Pancreas (tissue), 10 donors: ENCODE results near the gene YAF2. TPM values are rescaled to one million over a fixed set of nuclear protein-coding genes. Genes with fewer than 3 reads are reported as not detected.

Experiments
- ATAC-seq, 4 donors: fragments of 200-7000 bp; cut with Tn5 transposase; one replicate each; pipeline versions ENCODE4 v1.8.0 to v1.9.1; 2020; ENCODE audit warnings: mild to moderate bottlenecking in 4 of 4, moderate library complexity in 4 of 4
- DNase-seq, 6 donors: peaks; one replicate each; pipeline ENCODE4 v3.0.0-alpha.2; 2020
- FAIRE-seq: peaks from 2 replicates; lab custom pipeline; 2012; peaks lifted over from hg19 to GRCh38; lab: Jason Lieb, UNC
- H3K27ac ChIP-seq, 4 donors: fragments of 200-600 bp; sonication (generic); 1 replicate in 3 of 4; 2 replicates in 1 of 4; pipeline versions ENCODE4 v1.5.0 to v1.8.0; 2020
- H3K27me3 ChIP-seq, 4 donors: fragments of 200-600 bp; one replicate each; pipeline ENCODE4 v1.8.0; 2021
- H3K36me3 ChIP-seq, 3 donors: fragments of 200-600 bp; sonication (generic) in 1 of 3; one replicate each; pipeline versions ENCODE4 v1.5.0 to v1.8.0; 2020 to 2021
- H3K4me1 ChIP-seq, 3 donors: fragments of 200-600 bp; one replicate each; pipeline ENCODE4 v1.8.0; 2021
- H3K4me3 ChIP-seq, 4 donors: fragments of 200-600 bp; sonication (generic) in 2 of 4; one replicate each; pipeline versions ENCODE4 v1.5.0 to v1.8.0; 2020 to 2021
- H3K9me3 ChIP-seq, 4 donors: fragments of 200-600 bp; one replicate each; pipeline ENCODE4 v1.8.0; 2021
- WGBS, 2 donors: extraction: QIAGEN DNeasy Blood & Tissue Kit; methylation state at CpG; one replicate each; pipeline ENCODE4 v1.1.7; 2013; 5-methylcytosine and 5-hydroxymethylcytosine counted together
- intact Hi-C, 3 donors: fragments of 100-400 bp; cut with DNase I; formaldehyde crosslinking; loops; one replicate each; pipeline versions ENCODE4 v1.11.1 to v1.14.2; 2022
- polyA plus RNA-seq, 2 donors: library from polyadenylated mRNA; stranded (reverse); fragments of 200-250 nt; gene quantifications; one replicate each; pipeline ENCODE4 v1.2.3, GENCODE V29; 2013
- total RNA-seq, 6 donors: library from RNA; stranded (reverse); fragmentation: NEBNext Ultra II Directional in 4 of 6; extraction: Animal tissue kit (Norgen Biotek cat#: 25700) in 4 of 6; gene quantifications; one replicate each; pipeline versions ENCODE4 v1.2.1 to v1.2.4, GENCODE V29; 2021 to 2023
- TF ChIP-seq, protein P1 (sequence below), 4 donors: fragments of 200-600 bp; sonication (generic) in 3 of 4; IDR thresholded peaks; one replicate each; pipeline versions ENCODE4 v1.5.0 to v1.8.0; 2021; ENCODE audit warnings: antibody characterized with exemption in 4 of 4
- donor health status: healthy with polysubstance abuse.
- donor health status: DM: no; HTN: no; CAD: no; lungs with moderate emphysema.
- donor health status: DM: no; HTN: no; CAD: no.
- donor health status: control.
- donor health status: control.
- donor health status: Bipolar disorder and iron deficiency.
- donor health status: DM: yes; HTN: yes; CAD: no.
- donor health status: DM: no; HTN: no; CAD: no.
- donor health status: DM: no; HTN: no; CAD: no.
- donor health status: DM: yes; HTN: yes; CAD: no.

The YAF2 gene
- total and polyA plus RNA-seq, 8 donors = 7.1 to 14.7 (median 11.7) TPM

DNA sequence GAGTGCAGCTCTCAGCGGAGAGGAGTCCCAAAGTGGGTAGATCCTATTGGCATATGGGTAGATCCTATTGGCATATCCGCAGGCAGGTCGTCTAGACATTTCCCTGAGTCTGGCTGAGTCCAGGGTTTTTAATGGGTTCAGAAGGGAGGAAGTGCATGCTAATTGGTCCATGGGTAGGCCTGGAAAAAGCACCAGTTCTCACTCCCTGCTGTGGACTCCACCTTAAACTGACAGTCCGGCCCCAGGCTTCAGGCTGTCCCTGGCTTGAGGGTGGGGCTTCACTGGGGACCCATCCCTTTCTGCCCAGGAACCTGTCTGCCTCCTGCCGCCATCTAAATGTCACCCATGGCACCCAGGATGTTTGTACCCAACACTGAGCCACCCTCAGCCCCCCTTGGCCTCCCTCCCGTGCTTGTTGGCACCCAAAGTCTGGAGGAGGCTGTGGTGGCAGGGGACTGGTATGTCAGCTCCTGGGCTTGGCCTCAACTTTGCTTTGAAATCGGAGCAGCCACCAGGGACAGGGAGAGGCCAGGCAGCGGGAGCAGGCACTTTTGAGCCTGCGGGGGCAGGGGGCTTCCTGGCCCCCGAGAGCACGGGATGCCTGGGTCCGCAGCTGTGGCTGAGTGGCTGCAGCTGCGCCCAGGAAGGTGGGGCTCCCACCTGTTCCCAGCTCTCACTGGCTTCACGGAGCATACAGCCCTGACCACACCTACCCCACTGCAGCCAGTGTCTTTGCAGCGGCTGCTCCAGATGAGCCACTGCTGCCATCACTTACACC, 29.6 kb upstream of the YAF2 start:
- intact Hi-C loops = no loop called here
- H3K27ac ChIP-seq = no peak overlapping the region
- TF ChIP-seq, protein P1, sequence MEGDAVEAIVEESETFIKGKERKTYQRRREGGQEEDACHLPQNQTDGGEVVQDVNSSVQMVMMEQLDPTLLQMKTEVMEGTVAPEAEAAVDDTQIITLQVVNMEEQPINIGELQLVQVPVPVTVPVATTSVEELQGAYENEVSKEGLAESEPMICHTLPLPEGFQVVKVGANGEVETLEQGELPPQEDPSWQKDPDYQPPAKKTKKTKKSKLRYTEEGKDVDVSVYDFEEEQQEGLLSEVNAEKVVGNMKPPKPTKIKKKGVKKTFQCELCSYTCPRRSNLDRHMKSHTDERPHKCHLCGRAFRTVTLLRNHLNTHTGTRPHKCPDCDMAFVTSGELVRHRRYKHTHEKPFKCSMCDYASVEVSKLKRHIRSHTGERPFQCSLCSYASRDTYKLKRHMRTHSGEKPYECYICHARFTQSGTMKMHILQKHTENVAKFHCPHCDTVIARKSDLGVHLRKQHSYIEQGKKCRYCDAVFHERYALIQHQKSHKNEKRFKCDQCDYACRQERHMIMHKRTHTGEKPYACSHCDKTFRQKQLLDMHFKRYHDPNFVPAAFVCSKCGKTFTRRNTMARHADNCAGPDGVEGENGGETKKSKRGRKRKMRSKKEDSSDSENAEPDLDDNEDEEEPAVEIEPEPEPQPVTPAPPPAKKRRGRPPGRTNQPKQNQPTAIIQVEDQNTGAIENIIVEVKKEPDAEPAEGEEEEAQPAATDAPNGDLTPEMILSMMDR (IDR thresholded peaks at IDR 0.05) = no peak
- no peaks in the 10 kb centered on the region for H3K27me3 ChIP-seq
- H3K4me1 ChIP-seq = no peaks in the 10 kb centered on the region
- ATAC-seq (no peak), FAIRE-seq (no peak), DNase-seq (no peak)
- H3K36me3 ChIP-seq = no peaks in the 10 kb centered on the region
- WGBS, 2 donors = 86 to 89% methylated on average over 15 of the region's 15 CpGs
- H3K4me3 ChIP-seq = no peak overlapping the region
- no peaks in the 10 kb centered on the region for H3K9me3 ChIP-seq

DNA sequence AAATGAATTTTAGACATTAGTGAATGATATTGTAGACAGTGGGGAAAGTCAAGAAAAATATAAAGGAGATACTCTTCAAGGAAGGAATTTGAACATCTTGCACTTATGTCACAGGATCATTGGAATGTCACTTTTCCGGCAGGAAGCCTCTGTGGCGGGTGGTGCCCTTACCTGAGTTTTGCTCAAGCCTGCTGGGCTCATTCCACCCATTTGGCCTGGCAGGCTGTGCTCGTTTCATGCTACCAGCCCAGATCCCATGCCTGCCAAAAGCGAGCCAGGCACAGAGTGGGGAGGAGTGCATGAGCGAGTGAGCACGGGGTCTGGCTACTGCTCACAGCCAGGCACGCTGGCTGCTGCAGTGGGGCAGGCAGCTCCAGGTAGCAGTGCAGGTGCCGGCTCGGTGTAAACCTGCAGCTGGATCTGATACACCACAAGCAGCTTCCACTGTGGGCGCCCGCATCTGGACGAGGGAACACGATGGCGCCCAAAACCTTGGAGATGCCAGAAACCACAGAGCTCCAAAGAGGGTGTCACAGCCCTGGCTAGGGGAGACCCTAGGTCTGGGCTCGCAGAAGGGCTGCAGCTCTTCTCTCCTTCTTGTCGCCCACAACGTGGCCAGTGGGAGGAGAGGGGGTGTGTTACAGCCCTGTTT, 28.7 kb upstream of the YAF2 start:
- TF ChIP-seq, protein P1 (IDR thresholded peaks at IDR 0.05) = no peak
- intact Hi-C loops = no loop called here

DNA sequence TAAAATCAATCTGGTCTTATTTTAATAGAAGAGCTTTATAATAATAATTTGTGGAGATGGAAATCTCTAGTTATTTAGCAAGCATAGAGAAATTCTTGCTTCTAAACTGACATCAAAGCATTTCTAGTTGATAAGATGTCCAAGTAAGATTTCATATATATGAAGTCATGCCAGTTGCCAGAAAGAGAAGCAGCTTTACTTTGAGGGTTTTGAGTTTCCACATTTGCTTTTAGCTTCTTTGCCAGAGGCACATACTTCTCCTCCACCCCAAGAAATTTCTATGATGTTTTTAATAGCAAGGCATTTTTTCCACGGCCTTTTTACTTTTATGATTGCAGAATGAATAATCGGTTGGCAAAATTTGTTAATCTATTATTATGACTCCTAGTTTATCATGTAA, 24.2 kb upstream of the YAF2 start:
- Histone ChIP-seq H3K4me3 (no peak overlapping the region), H3K9me3 (no peaks in the 10 kb centered on the region), H3K27ac (no peak overlapping the region), H3K4me1 (no peaks in the 10 kb centered on the region), H3K27me3 (no peaks in the 10 kb centered on the region), H3K36me3 (no peaks in the 10 kb centered on the region)
- DNase-seq (no peak), ATAC-seq (no peak), FAIRE-seq (no peak)
- TF ChIP-seq, protein P1 (IDR thresholded peaks at IDR 0.05) = no peak
- intact Hi-C loops = no loop called here
- 84 to 93% methylated on average over 2 of the region's 2 CpGs for WGBS, 2 donors

More for the DNA sequence above, 28.7 kb upstream of the YAF2 start:
- H3K4me3 ChIP-seq = no peak overlapping the region
- H3K27ac ChIP-seq = no peak overlapping the region
- no peaks in the 10 kb centered on the region for H3K9me3 ChIP-seq
- 92 to 93% methylated on average over 17 of the region's 17 CpGs for WGBS, 2 donors
- ATAC-seq (no peak), DNase-seq (no peak), FAIRE-seq (no peak)
- no peaks in the 10 kb centered on the region for H3K36me3 ChIP-seq
- H3K27me3 ChIP-seq = no peaks in the 10 kb centered on the region
- no peaks in the 10 kb centered on the region for H3K4me1 ChIP-seq

DNA sequence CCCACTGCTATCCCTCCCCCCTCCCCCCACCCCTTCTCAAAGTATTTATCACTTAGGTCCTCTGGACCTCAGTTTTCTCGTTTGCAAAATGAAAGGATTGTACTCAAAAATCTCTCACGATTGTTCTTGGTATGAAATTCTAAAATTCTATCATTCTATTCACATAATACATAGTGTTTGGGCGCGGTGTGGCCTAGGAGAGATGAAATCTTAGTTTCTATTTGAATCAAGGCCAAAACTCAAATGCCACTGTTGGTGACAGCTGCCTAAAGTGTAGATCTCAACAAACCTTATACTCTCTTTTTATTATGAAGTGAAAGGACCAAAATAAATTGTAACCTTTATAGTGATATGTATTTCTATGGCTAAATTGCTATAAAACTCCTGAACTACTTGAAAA, 23.7 kb upstream of the YAF2 start:
- DNase-seq (no peak), FAIRE-seq (no peak), ATAC-seq (no peak)
- Histone ChIP-seq H3K36me3 (no peaks in the 10 kb centered on the region), H3K9me3 (no peaks in the 10 kb centered on the region), H3K27ac (no peak overlapping the region), H3K4me1 (no peaks in the 10 kb centered on the region), H3K27me3 (no peaks in the 10 kb centered on the region), H3K4me3 (no peak overlapping the region)
- intact Hi-C loops = no loop called here
- TF ChIP-seq, protein P1 (IDR thresholded peaks at IDR 0.05) = no peak
- WGBS, 2 donors = 69 to 71% methylated on average over 4 of the region's 4 CpGs

DNA sequence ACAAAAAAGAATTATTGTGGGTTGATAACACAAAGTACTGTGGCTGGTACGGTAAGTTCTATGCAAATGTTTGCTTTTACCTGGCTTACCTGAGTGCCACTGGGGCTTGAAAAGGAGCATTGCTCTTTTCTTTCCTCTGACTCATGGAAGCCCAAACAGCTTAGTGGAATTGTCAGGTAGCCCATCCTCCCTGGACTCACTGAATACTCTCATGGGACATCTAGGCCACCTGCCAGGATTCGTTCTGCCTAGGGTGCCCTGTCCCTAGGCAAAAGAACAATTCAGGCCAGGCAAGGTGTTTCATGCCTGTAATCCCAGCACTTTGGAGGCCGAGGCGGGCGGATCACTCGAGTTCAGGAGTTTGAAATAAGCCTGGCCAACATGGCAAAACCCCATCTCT, 22.5 kb upstream of the YAF2 start:
- no peak for DNase-seq
- TF ChIP-seq, protein P1 (IDR thresholded peaks at IDR 0.05) = no peak
- 86 to 91% methylated on average over 6 of the region's 6 CpGs for WGBS, 2 donors

More for the DNA sequence above, 22.5 kb upstream of the YAF2 start:
- ATAC-seq (no peak), FAIRE-seq (no peak)
- no peak overlapping the region for H3K4me3 ChIP-seq
- H3K36me3 ChIP-seq = no peaks in the 10 kb centered on the region
- no peak overlapping the region for H3K27ac ChIP-seq
- no peaks in the 10 kb centered on the region for H3K27me3 ChIP-seq
- intact Hi-C loops = no loop called here
- no peaks in the 10 kb centered on the region for H3K9me3 ChIP-seq
- no peaks in the 10 kb centered on the region for H3K4me1 ChIP-seq
